GM19463 (cell line): ENCODE results near the gene DELE1.

Experiments
- ATAC-seq: cut with Tn5 transposase; IDR thresholded peaks from one replicate; pipeline ENCODE4 v1.9.1; 2021; ENCODE audit warnings: mild to moderate bottlenecking, moderate library complexity; ENCODE audit not compliant: unreplicated experiment

The DELE1 gene

GRCh38 chr5:141989720-141990119 lies 66.0 kb downstream of the DELE1 start:
- ATAC-seq, result no peak
